Sciatic nerve (tissue), 2 donors: Measurements from ENCODE around the gene PPM1M. TPM values are rescaled to one million over a fixed set of nuclear protein-coding genes. Genes with fewer than 3 reads are reported as not detected.
A peak's percentile ranks its signal among the peaks of the same experiment; 100 is the strongest.

Source experiments
- ATAC-seq: fragments of 200-7000 bp; cut with Tn5 transposase; one replicate; pipeline ENCODE4 v1.9.1; 2020; ENCODE audit warnings: mild to moderate bottlenecking, moderate library complexity
- DNase-seq: peaks from one replicate; pipeline ENCODE4 v3.0.0-alpha.2; 2020; ENCODE audit warnings: low spot score
- intact Hi-C: fragments of 100-400 bp; cut with DNase I; formaldehyde crosslinking; loops from one replicate; pipeline ENCODE4 v1.14.2; 2022
- total RNA-seq: library from RNA; stranded (reverse); fragmentation: NEBNext Ultra II Directional; extraction: Animal tissue kit (Norgen Biotek cat#: 25700); gene quantifications from one replicate; pipeline ENCODE4 v1.2.1, GENCODE V29; 2021
- donor health status: DM: no; HTN: no; CAD: no.
- donor health status: DM: no; HTN: no; CAD: no.

The PPM1M gene
- total RNA-seq, 1 donor from 2014 or later: 36.9 TPM

- DNase-seq: no peak
- intact Hi-C loops: no loop called here
- ATAC-seq: no peak
Observed at GRCh38 chr3:52289338-52289746, 43.8 kb downstream of the PPM1M start.

GRCh38 chr3:52289747-52290595, 44.4 kb downstream of the PPM1M start:
- intact Hi-C loops: no loop called here
- DNase-seq: no peak
- ATAC-seq: no peak

GRCh38 chr3:52290596-52291507, 45.3 kb downstream of the PPM1M start:
- intact Hi-C loops: no loop called here
- DNase-seq (no peak), ATAC-seq (no peak)

DNA sequence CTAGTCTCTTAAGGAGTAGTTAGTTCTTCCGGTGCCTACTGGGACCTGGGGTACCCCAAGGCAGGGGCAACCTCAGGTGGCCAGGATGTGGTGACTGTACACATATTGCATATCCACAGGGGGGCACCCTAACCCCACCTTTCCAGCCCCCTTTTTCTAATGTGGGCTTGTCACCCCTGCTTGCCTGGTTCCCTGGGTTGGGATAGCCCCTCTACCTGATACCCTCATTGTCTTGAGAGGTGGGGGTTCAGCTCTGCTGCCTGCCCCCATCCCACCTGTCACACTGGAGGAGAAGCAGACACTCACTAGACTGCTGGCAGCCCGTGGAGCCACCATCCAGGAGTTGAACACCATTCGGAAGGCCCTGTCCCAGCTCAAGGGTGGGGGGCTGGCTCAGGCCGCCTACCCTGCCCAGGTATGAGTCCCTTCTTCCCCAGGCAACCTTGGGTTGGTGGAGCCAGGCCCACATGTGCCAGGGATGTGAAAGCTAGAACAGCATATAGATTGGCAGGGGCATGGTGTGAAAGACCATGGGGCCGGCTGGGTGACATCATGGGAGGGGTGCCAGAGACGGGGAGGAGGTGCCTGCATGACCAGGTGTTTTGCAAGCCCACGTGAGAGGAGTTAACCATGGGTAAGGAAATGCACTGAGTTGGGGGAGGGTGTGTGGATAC, 46.1 kb downstream of the PPM1M start:
- no peak for DNase-seq
- intact Hi-C loops: no loop called here
- no peak for ATAC-seq

GRCh38 chr3:52292247-52293065, 46.9 kb downstream of the PPM1M start:
- no peak for DNase-seq
- intact Hi-C loops: no loop called here

GRCh38 chr3:52293491-52294319, 48.1 kb downstream of the PPM1M start:
- ATAC-seq (no peak), DNase-seq (no peak)
- intact Hi-C loops: no loop called here

More at GRCh38 chr3:52292247-52293065, 46.9 kb downstream of the PPM1M start:
- ATAC-seq: no peak

- no peak for ATAC-seq
- intact Hi-C loops: no loop called here
- DNase-seq: no peak
Observed at GRCh38 chr3:52294320-52295150, 49.0 kb downstream of the PPM1M start.

GRCh38 chr3:52295671-52296208, 50.2 kb downstream of the PPM1M start:
- DNase-seq: no peak
- intact Hi-C loops: no loop called here
- ATAC-seq: no peak

GRCh38 chr3:52297242-52298148, 51.9 kb downstream of the PPM1M start:
- intact Hi-C loops: no loop called here
- no peak for DNase-seq
- ATAC-seq: no peak

DNA sequence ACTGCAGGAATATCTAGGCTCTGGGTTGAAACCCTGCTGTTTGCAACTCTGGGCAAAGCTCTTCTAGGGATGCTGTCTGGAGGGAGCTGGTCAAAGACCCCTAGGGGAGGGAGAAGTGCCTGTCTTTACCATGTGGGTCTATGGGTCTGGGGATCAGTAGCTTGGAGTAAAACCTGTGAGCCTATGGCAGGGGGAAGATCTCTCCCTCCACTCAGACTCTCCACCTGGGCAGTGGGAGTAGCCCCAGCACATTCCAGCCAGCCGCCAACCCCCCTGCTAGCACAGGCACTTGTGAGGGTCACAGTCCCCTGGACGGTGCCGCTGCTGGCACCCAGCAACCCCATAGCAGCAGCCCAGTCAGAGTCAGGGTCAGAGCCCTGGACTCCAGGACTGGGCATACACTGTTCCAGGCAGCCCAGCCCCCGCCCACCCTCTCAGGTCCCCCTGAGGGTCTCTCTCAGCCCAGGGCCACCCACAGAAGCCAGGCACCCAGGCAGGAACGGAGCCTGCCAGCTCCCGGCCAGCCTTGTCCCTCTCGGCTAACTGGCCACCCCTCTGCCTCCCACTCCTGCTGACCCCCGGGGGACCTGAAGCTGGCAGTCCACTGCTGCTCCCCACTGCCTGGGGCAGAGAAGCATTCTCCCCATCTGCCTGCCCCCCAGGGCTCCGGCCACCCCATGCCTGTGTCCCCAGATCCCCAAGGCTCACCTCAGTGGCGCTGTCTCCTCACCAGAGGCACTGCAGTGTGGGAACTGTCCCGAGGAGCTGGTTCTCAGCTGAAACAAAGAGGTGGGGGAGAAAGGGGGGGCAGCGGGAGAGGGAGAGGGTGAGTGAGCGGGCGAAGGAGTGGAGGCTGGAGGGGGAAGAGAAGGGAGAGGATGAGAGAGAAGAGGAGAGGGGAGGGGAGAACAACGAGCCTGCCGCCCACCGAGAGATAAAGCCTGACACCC, 52.9 kb downstream of the PPM1M start:
- intact Hi-C loops: no loop called here
- ATAC-seq: peak; percentile 24
- DNase-seq: no peak

DNA sequence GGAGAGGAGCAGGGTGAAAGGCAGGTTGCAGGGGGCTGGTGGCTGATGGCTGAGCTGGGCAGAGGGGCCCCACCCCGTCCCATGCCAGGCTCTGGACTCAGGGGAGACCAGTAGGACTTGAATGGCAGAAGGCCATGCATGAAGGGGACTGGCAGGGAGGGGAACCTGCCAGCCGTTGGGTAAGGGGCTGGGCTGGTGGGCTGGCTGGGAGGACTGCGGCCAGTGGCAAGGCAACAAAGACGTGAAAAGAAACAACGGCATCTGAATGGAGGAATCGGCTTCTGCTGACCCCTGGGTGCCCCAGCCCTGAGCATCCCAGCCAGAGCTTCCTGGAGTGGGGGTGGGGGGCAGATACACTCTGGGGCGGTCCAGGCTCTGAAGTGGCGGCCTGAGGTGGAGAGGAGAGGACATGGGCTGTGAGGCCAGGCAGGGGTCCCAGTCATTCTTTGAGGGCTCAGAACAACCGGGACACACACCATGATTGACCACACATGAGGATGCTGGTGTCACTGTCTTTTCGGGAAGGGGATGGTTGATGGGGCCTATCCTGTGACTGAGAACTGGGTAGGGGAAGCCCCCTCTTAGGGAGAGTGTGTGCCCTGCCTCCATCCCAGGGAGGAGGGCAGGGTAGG, 53.8 kb downstream of the PPM1M start:
- ATAC-seq (peak; percentile 10), DNase-seq (no peak)
- intact Hi-C loops: no loop called here
